GM12878 (cell line): Measurements from ENCODE around the gene HK1. TPM values are rescaled to one million over a fixed set of nuclear protein-coding genes. Genes with fewer than 3 reads are reported as not detected.
A peak's percentile ranks its signal among the peaks of the same experiment; 100 is the strongest.

Experiments
- ATAC-seq: fragments of 200-7000 bp; cut with Tn5 transposase; 3 replicates; pipeline ENCODE4 v1.9.1; 2020; ENCODE audit warnings: mild to moderate bottlenecking, moderate library complexity
- BruUV-seq: library from RNA; stranded (reverse); fragments of 400-500 nt; replicated peaks from 2 replicates; lab custom pipeline; 2021; lab: Mats Ljungman, UMichigan
- CTCF ChIA-PET: fragments of 300-600 bp; sonication (Branson Sonifier 250); formaldehyde crosslinking; extraction: SDS; loops from one replicate; lab custom pipeline; 2021; ENCODE audit warnings: inconsistent platforms; lab: Yijun Ruan, JAX
- POLR2A ChIA-PET: fragments of 350-600 bp; formaldehyde crosslinking; extraction: SDS; loops from one replicate; lab custom pipeline; 2021; ENCODE audit warnings: inconsistent platforms; lab: Charles Lee
- RAD21 ChIA-PET: fragments of 300-600 bp; sonication (Branson Sonifier 250); formaldehyde crosslinking; loops from one replicate; lab custom pipeline; 2023; ENCODE audit warnings: antibody characterized with exemption; ENCODE audit not compliant: unreplicated experiment; lab: Charles Lee
- SMC1A ChIA-PET: fragments of 300-600 bp; sonication (Branson Sonifier 250); formaldehyde crosslinking; loops from one replicate; lab custom pipeline; 2023; ENCODE audit not compliant: unreplicated experiment, uncharacterized antibody; lab: Charles Lee
- DNase-seq: peaks from one replicate; pipeline ENCODE4 v3.0.0-alpha.2; 2011; ENCODE audit warnings: low read depth, low spot score
- FAIRE-seq: peaks from 3 replicates; lab custom pipeline; 2011; peaks lifted over from hg19 to GRCh38; lab: Jason Lieb, UNC
- H2AFZ ChIP-seq: 2 replicates; pipeline ENCODE4 v1.6.0; 2011; ENCODE audit warnings: low read depth, low read length, control low read depth; ENCODE audit not compliant: control insufficient read depth
- H3K27ac ChIP-seq: 2 replicates; pipeline ENCODE4 v1.5.1; 2011; ENCODE audit warnings: control low read depth; ENCODE audit not compliant: control insufficient read depth, insufficient read depth
- H3K27me3 ChIP-seq, 2 experiments: replicated peaks in 1 of 2; 2 replicates each; pipeline versions ENCODE4 v1.6.0 to v1.6.1; 2011; ENCODE audit warnings: low read length in 1 of 2; ENCODE audit not compliant: control insufficient read depth in 2 of 2, insufficient read depth in 2 of 2
- H3K36me3 ChIP-seq, 2 experiments: 2 replicates each; pipeline ENCODE4 v1.5.1; 2011; ENCODE audit warnings: low read length in 1 of 2; ENCODE audit not compliant: control insufficient read depth in 2 of 2, insufficient read depth in 2 of 2
- H3K4me1 ChIP-seq: 2 replicates; pipeline ENCODE4 v1.6.1; 2011; ENCODE audit warnings: mild to moderate bottlenecking, low read length, moderate library complexity, mixed read lengths; ENCODE audit not compliant: control insufficient read depth, insufficient read depth
- H3K4me2 ChIP-seq: 2 replicates; pipeline ENCODE4 v1.6.0; 2011; ENCODE audit warnings: control low read depth; ENCODE audit not compliant: control insufficient read depth, insufficient read depth
- H3K4me3 ChIP-seq: fragments of 200-600 bp; sonication (generic); 2 replicates; pipeline ENCODE4 v1.5.1; 2016
- H3K79me2 ChIP-seq: 2 replicates; pipeline ENCODE4 v1.6.0; 2011; ENCODE audit warnings: low read length; ENCODE audit not compliant: control insufficient read depth, insufficient read depth
- H3K9ac ChIP-seq: 2 replicates; pipeline ENCODE4 v1.8.0; 2011; ENCODE audit warnings: low read length, control low read depth, mixed read lengths; ENCODE audit not compliant: control insufficient read depth, insufficient read depth
- H3K9me3 ChIP-seq: replicated peaks from 3 replicates; pipeline ENCODE4 v1.5.1; 2011; ENCODE audit warnings: mild to moderate bottlenecking, low read length; ENCODE audit not compliant: control insufficient read depth, insufficient read depth
- H4K20me1 ChIP-seq: 2 replicates; pipeline ENCODE4 v1.6.0; 2011; ENCODE audit not compliant: control insufficient read depth, insufficient read depth
- KAT2A ChIP-seq: conservative IDR thresholded peaks from 2 replicates; pipeline ENCODE4 v1.6.1; 2011; ENCODE audit warnings: low read depth, low read length; ENCODE audit not compliant: control insufficient read depth
- MTA3 ChIP-seq: IDR thresholded peaks from 2 replicates; pipeline ENCODE4 v1.6.1; 2012; ENCODE audit warnings: low read length, inconsistent platforms, borderline replicate concordance
- NFYB ChIP-seq: IDR thresholded peaks from 2 replicates; pipeline ENCODE4 v1.6.1; 2011; ENCODE audit warnings: low read depth, mild to moderate bottlenecking, low read length, improper control_type of control experiment, moderate library complexity; ENCODE audit not compliant: insufficient read depth
- RELA ChIP-seq: fragments of 450-650 bp; IDR thresholded peaks from 2 replicates; pipeline ENCODE4 v1.8.0; 2014; ENCODE audit warnings: borderline replicate concordance; ENCODE audit not compliant: partially characterized antibody
- RFX5 ChIP-seq: IDR thresholded peaks from 2 replicates; pipeline ENCODE4 v1.6.1; 2011; ENCODE audit warnings: low read depth, low read length, improper control_type of control experiment
- SREBF2 ChIP-seq: IDR thresholded peaks from 2 replicates; pipeline ENCODE4 v1.6.1; 2012; ENCODE audit warnings: mild to moderate bottlenecking, low read length
- TBL1XR1 ChIP-seq: IDR thresholded peaks from 2 replicates; pipeline ENCODE4 v1.6.1; 2012; ENCODE audit warnings: low read depth, low read length, improper control_type of control experiment
- USF1 ChIP-seq: IDR thresholded peaks from 2 replicates; pipeline ENCODE4 v1.6.1; 2011; ENCODE audit warnings: borderline replicate concordance, low read depth, mild to moderate bottlenecking, moderate library complexity, mixed read lengths, low read length; ENCODE audit not compliant: insufficient read depth; ENCODE audit errors: extremely low read length
- ZBED1 ChIP-seq: IDR thresholded peaks from 2 replicates; pipeline ENCODE4 v1.6.1; 2016; ENCODE audit warnings: borderline replicate concordance
- WGBS: methylation state at CpG from one replicate; pipeline ENCODE4 v1.1.6; 2016; ENCODE audit warnings: low lambda C conversion rate; ENCODE audit not compliant: insufficient replicate concordance, insufficient coverage; ENCODE audit errors: missing lambda C conversion rate; 5-methylcytosine and 5-hydroxymethylcytosine counted together
- in situ Hi-C: fragments of 300-500 bp; cut with MboI; formaldehyde crosslinking; loops from 9 replicates; pipeline ENCODE4 v1.14.3; 2018; ENCODE audit warnings: mixed read lengths
- intact Hi-C: fragments of 100-400 bp; cut with micrococcal nuclease; formaldehyde crosslinking; loops from one replicate; pipeline ENCODE4 v1.14.2; 2022; ENCODE audit not compliant: unreplicated experiment
- polyA plus RNA-seq, 11 experiments: library from polyadenylated mRNA; depleted of rRNA in 4 of 11; unstranded in 6 of 11; stranded (reverse) in 5 of 11; fragments of >200 nt; fragmentation: Nextera tagmentation in 4 of 11; fragmentation: Illumina TruSeq in 1 of 11; extraction: Ambion mirVana in 4 of 11; extraction: Trizol in 1 of 11; gene quantifications; 1 replicate in 1 of 11; 2 replicates in 10 of 11; pipeline versions ENCODE4 v1.2.1 to v1.2.3, GENCODE V29; 2011 to 2016; ENCODE audit warnings: inconsistent platforms in 2 of 11, missing spikeins in 2 of 11, low read depth in 1 of 11
- total RNA-seq, 4 experiments: library from RNA; depleted of rRNA in 3 of 4; stranded (reverse); fragments of >200 nt in 3 of 4; fragmentation: Illumina TruSeq in 1 of 4; extraction: Trizol in 1 of 4; gene quantifications; 2 replicates each; pipeline versions ENCODE4 v1.2.1 to v1.2.3, GENCODE V29; 2013 to 2021

The HK1 gene
- total and polyA plus RNA-seq, 10 of the 15 experiments (the other 5 are each of a cell fraction or from before 2014, with no cell fraction given) = 3.4 to 77.3 (median 46.6) TPM

GRCh38 chr10:69425511-69426298 is 147.4 kb downstream of the HK1 start (continued):
- TF ChIP-seq NFYB (peak; percentile 86), RFX5 (no peak), ZBED1 (no peak), MTA3 (no peak), USF1 (peak; percentile 28), RELA (no peak), KAT2A (no peak), SREBF2 (no peak)

DNA sequence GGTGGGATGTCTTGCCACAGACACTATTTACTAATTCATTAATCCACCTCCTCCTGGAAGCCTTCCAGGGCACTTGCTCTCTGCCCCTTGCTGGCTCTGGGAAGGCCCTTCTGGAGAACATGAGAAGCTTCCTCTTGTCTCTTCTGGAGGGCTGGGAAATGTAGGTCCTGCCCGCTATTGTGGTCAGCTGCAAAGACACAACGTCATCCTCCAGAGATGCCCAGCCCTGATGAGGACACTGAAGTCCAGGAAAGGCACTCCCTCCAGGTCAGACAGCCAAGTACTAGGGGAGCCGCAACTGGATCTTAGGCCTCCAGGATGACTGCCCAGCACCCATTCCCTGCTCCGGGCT is 148.1 kb downstream of the HK1 start:
- no peak for ATAC-seq
- CTCF ChIA-PET = interaction anchor here (1.0 to 4.2 kb wide), 4 partner anchors 82 to 89 kb away, joined by 3 to 29 read pairs (median 4); no protein-coding TSS in a partner anchor
- DNase-seq = no peak
- H3K4me3 ChIP-seq = no peak overlapping the region
- POLR2A ChIA-PET = no interaction called here
- RAD21 ChIA-PET = interaction anchor here (1.3 kb wide), 1 partner anchor 81 kb away, joined by 4 read pairs; no protein-coding TSS in a partner anchor
- no peaks in the 10 kb centered on the region for H4K20me1 ChIP-seq
- no peak for TF ChIP-seq TBL1XR1
- intact Hi-C loops = loop anchor here (5.0 kb wide), 1 partner anchor 211 kb away; no protein-coding TSS in a partner anchor
- no peak overlapping the region; the same call in 1 of the 2 replicates for H2AFZ ChIP-seq
- H3K4me2 ChIP-seq = no peak overlapping the region
- 94% methylated on average over 4 of the region's 4 CpGs for WGBS
- SMC1A ChIA-PET = interaction anchor here (1.7 kb wide), 1 partner anchor 83 kb away, joined by 3 read pairs; no protein-coding TSS in a partner anchor
- no peaks in the 10 kb centered on the region for H3K9me3 ChIP-seq
- no peaks in the 10 kb centered on the region for H3K36me3 ChIP-seq
- FAIRE-seq = no peak
- no peaks in the 10 kb centered on the region for H3K79me2 ChIP-seq
- H3K27me3 ChIP-seq = no peaks in the 10 kb centered on the region
- no TSS peak for BruUV-seq
- in situ Hi-C loops = no loop called here
- peaks cover 9% of the 10 kb centered on the region; the same call in 1 of the 2 replicates for H3K4me1 ChIP-seq
- H3K27ac ChIP-seq = no peak overlapping the region
- H3K9ac ChIP-seq = no peak overlapping the region
